Measurements from ENCODE around the gene WDR6.

The WDR6 gene

GRCh38 chr3:49030321-49030720, 23.1 kb downstream of the WDR6 start:
- DNase-seq = no peak

GRCh38 chr3:49032646-49033304, 25.6 kb downstream of the WDR6 start:
- DNase-seq = no peak

GRCh38 chr3:49034650-49035049, 27.5 kb downstream of the WDR6 start:
- no peak for DNase-seq

- DNase-seq = no peak
Observed at GRCh38 chr3:49035281-49035680, 28.1 kb downstream of the WDR6 start.

- no peak for DNase-seq
Observed at GRCh38 chr3:49053543-49053942, 46.4 kb downstream of the WDR6 start.

GRCh38 chr3:49054344-49054862, 47.2 kb downstream of the WDR6 start:
- no peak for DNase-seq

GRCh38 chr3:49057268-49057667, 50.1 kb downstream of the WDR6 start:
- DNase-seq = no peak

- DNase-seq = no peak
Observed at GRCh38 chr3:49058011-49058410, 50.8 kb downstream of the WDR6 start.
